SU-DHL-6 (cell line): Measurements from ENCODE around the gene KCNH1.

Source experiments
- EZH2phosphoT487 ChIP-seq: fragments of 200-600 bp; sonication (generic), shearing (Covaris generic); conservative IDR thresholded peaks from 2 replicates; pipeline ENCODE4 v1.6.1; 2018; ENCODE audit warnings: mild to moderate bottlenecking, antibody characterized with exemption, low read length, moderate library complexity, mixed read lengths
- TF ChIP-seq, protein P1 (sequence below): fragments of 200-600 bp; sonication (generic); IDR thresholded peaks from one replicate; pipeline ENCODE4 v1.5.1; 2017; ENCODE audit warnings: antibody characterized with exemption, mild to moderate bottlenecking, low read length, moderate library complexity; ENCODE audit not compliant: insufficient read depth, poor library complexity, severe bottlenecking

DNA sequence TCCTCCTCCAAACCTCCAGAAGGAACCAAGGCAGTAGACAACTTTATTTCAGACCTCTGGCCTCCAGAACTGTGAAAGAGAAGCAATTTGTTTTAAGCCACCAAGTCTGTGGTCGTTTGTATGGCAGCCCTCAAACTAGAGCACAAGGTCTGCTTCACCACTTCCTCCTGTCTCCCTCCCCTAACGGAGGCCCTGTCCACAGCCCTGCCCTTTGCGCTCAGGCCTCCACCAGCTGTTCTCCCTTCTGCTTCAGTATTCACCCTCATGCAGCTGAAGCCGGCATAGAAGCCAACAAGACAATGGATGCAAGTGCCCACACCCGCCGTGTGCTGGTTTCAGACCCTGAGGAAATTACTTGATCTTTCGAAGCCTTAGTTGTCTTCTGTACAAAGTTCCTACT, 441.2 kb downstream of the KCNH1 start:
- TF ChIP-seq, protein P1, sequence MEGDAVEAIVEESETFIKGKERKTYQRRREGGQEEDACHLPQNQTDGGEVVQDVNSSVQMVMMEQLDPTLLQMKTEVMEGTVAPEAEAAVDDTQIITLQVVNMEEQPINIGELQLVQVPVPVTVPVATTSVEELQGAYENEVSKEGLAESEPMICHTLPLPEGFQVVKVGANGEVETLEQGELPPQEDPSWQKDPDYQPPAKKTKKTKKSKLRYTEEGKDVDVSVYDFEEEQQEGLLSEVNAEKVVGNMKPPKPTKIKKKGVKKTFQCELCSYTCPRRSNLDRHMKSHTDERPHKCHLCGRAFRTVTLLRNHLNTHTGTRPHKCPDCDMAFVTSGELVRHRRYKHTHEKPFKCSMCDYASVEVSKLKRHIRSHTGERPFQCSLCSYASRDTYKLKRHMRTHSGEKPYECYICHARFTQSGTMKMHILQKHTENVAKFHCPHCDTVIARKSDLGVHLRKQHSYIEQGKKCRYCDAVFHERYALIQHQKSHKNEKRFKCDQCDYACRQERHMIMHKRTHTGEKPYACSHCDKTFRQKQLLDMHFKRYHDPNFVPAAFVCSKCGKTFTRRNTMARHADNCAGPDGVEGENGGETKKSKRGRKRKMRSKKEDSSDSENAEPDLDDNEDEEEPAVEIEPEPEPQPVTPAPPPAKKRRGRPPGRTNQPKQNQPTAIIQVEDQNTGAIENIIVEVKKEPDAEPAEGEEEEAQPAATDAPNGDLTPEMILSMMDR = no peak
- TF ChIP-seq EZH2phosphoT487 = no peak
